ENCODE measurements around the gene RPS6KA4.

RPS6KA4 gene

GRCh38 chr11:64379817-64380709 lies 21.1 kb downstream of the RPS6KA4 start:
- no peak for DNase-seq
- in situ Hi-C loops (cut with MboI; ENCODE audit: low pct_unique_long_range_greater_than_20kb, low sequenced_read_pairs), result no loop called here

GRCh38 chr11:64381350-64381749 lies 22.4 kb downstream of the RPS6KA4 start:
- in situ Hi-C loops (cut with MboI; ENCODE audit: low pct_unique_long_range_greater_than_20kb, low sequenced_read_pairs), result no loop called here
- DNase-seq, result no peak

GRCh38 chr11:64382047-64382446 lies 23.1 kb downstream of the RPS6KA4 start:
- in situ Hi-C loops (cut with MboI; ENCODE audit: low pct_unique_long_range_greater_than_20kb, low sequenced_read_pairs), result no loop called here
- no peak for DNase-seq

- no peak for DNase-seq
- in situ Hi-C loops (cut with MboI; ENCODE audit: low pct_unique_long_range_greater_than_20kb, low sequenced_read_pairs), result no loop called here
Observed at GRCh38 chr11:64382586-64382985, 23.6 kb downstream of the RPS6KA4 start.

GRCh38 chr11:64383580-64383979 lies 24.6 kb downstream of the RPS6KA4 start:
- DNase-seq, result no peak
- in situ Hi-C loops (cut with MboI; ENCODE audit: low pct_unique_long_range_greater_than_20kb, low sequenced_read_pairs), result no loop called here

DNA sequence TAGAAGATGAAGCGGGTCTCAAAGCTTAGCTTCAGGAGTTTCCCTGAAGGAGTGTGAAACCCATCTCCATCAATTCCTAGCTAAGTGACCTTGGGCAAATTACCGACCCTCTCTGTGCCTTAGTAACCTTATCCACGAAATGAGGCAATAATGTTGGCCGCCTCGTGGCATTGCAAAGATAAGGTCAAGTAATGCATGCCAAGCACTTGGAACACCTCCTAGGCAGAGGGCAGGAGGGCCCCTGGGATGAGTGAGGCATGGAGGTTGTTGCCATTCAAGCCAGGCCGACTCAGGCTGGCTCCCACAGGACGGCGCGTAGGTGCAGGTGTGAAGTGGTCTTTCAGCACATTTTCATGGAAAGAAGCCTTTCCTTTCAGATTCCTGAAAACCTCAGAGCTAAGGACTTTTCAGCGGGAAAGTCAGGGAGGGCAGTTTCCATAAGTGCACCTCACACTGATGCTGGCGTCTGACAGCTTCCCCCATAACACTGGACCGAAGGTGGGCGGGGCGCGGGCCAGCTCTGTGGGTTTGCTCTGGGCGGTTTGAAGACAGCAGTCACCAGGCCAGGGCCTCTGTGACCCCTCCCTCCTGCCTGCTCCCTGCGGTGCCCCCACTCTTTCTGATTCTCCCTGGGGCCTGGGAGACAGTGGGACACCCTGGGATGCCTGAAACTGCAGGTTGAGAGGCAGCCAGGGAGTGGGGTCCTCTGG lies 25.2 kb downstream of the RPS6KA4 start:
- in situ Hi-C loops (cut with MboI; ENCODE audit: low pct_unique_long_range_greater_than_20kb, low sequenced_read_pairs), result no loop called here
- no peak for DNase-seq

GRCh38 chr11:64384981-64385944 lies 26.3 kb downstream of the RPS6KA4 start:
- in situ Hi-C loops (cut with MboI; ENCODE audit: low pct_unique_long_range_greater_than_20kb, low sequenced_read_pairs), result no loop called here

DNA sequence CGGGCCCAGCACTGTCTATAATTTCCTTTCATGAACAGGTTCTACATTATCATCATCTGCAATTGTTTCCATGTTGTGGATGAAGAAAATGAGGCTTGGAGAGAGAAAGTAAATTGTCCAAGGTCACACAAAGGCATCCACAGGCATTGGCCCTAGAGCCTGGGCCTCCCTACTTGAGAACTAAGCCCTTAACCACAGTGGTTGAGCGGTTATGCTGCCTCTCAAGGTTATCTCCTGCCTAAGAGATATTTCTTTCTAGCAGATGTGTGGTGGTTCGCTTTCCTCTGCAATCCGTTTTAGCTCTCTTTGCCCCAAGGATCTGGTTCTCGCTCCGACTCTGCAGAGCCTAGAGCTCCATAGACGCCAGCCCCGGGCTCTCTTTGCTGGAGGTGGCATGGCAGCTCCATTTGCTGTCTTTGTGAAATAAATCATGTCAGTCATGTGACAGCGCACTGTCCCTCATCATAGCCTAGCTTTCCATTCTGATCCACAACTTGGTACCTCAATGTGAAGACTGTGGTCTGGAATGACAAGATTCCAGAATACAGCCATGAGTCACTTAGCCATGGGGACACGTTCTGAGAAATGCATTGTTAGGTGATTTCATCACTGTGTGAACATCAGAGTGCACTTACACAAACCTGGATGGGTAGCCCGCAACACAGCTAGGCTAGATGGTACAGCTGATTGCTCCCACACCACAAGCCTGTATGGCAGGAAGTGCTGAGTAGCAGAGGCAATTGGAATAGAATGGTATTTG lies 27.2 kb downstream of the RPS6KA4 start:
- in situ Hi-C loops (cut with MboI; ENCODE audit: low pct_unique_long_range_greater_than_20kb, low sequenced_read_pairs), result no loop called here
- peak; percentile 59 for DNase-seq

More at GRCh38 chr11:64384981-64385944, 26.3 kb downstream of the RPS6KA4 start:
- DNase-seq, result peak; percentile 69

DNA sequence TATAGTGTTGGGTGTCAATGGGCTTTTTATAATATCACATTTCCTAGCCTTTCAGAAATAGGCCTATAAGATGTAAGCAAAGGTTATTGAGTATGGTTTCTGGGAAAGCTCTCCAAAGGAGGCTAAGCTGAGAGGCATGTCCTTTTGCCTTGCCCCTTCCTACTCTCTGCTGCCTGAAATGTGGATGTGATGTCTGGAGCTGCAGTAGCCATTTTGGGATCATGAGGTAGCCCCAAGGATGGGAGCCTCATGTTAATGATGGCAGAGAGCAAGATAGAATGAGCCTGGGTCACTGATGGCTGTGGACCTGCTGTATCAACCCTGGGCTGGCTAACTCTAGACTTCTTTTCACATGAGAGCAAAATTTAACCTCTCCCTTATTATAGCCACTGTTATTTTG lies 29.0 kb downstream of the RPS6KA4 start:
- DNase-seq, result no peak
- in situ Hi-C loops (cut with MboI; ENCODE audit: low pct_unique_long_range_greater_than_20kb, low sequenced_read_pairs), result no loop called here

- in situ Hi-C loops (cut with MboI; ENCODE audit: low pct_unique_long_range_greater_than_20kb, low sequenced_read_pairs), result no loop called here
- DNase-seq, result no peak
Observed at GRCh38 chr11:64388894-64389293, 29.9 kb downstream of the RPS6KA4 start.

DNA sequence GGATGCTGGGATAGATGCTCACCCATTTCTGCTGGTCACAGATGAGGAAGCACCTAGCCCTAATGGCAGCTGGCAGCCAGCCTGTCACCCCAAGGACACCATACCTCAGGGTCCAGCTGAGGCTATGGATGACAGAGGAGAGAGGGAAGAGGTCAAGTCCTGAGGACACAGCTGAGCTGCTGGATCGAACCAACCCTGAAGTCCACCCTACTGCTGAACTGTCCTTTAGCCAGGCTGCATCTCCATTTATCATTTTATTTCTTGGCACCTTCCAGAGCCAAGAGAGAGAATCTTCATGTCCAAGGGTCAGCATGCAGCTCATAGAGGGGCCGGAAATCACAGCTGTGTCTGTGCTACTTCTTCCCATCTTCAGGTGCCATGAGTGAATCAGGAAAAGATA lies 30.9 kb downstream of the RPS6KA4 start:
- in situ Hi-C loops (cut with MboI; ENCODE audit: low pct_unique_long_range_greater_than_20kb, low sequenced_read_pairs), result no loop called here
- no peak for DNase-seq

GRCh38 chr11:64390558-64390957 lies 31.6 kb downstream of the RPS6KA4 start:
- in situ Hi-C loops (cut with MboI; ENCODE audit: low pct_unique_long_range_greater_than_20kb, low sequenced_read_pairs), result no loop called here

DNA sequence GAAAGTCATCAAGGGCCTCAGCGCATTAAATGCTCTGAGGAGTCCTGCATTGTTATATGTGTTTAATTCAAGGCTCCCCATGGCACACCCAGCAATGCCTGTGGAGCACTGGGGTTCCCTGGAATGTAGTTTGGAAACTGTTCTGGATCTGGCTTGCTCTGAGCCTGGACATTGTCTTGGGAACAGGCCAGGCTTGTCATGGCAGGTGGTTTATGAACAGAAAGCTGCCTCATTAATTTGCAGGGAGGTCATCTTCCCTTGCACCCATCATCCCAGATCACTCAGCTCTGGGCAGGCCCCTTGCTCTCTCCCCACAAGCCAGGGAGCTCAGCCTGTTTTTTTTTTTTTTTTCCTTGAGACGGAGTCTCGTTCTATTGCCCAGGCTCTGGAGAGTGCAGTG lies 32.9 kb downstream of the RPS6KA4 start:
- in situ Hi-C loops (cut with MboI; ENCODE audit: low pct_unique_long_range_greater_than_20kb, low sequenced_read_pairs), result no loop called here
- DNase-seq, result no peak

More at GRCh38 chr11:64390558-64390957, 31.6 kb downstream of the RPS6KA4 start:
- DNase-seq, result no peak

DNA sequence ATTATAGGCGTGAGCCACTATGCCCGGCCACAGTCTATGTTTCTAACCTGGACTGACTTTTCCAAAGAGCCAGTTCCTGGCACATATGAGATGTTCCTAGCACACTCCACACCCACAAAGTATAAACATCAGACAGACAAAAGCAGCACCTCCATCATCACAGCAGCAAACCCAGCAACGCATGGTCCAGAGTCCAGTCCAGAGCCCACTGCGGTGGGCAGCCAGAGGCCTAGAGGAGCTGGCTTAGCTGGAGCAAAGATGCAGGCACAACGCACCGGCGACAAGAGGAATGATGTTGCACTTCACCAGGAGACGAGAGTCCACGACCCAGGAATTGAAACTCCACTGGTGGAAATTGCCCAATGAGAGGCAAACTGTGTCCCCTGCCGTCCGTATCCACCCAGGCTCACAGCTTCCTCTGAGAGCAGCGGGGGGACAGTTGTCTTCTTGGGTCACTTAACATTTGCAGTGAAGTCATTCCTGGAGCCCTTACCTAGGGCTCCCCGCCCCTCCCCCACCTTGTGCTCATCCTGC lies 36.6 kb downstream of the RPS6KA4 start:
- in situ Hi-C loops (cut with MboI; ENCODE audit: low pct_unique_long_range_greater_than_20kb, low sequenced_read_pairs), result no loop called here
- no peak for DNase-seq

- in situ Hi-C loops (cut with MboI; ENCODE audit: low pct_unique_long_range_greater_than_20kb, low sequenced_read_pairs), result no loop called here
- peak; percentile 56 for DNase-seq
Observed at GRCh38 chr11:64396079-64396591, 37.2 kb downstream of the RPS6KA4 start.

DNA sequence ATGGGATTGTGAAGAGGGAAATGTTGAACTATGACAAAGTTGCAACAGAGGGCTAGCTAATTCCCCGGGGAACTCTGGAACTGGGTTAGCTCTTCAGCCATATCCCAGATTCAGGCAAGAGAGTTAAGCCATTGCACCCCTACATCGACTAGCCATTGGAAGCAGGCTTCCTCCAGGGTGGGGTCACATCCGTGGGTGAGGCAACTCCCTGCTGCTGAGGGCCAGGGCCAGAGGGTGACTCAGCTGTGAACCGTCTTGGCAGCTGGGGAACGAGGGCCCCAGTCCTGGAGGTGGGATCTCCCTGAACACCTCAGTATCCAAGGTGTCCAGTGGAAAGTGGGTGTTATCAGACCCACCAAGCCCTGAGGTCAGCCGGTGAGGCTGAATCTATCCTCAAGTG lies 41.1 kb downstream of the RPS6KA4 start:
- no peak for DNase-seq
- in situ Hi-C loops (cut with MboI; ENCODE audit: low pct_unique_long_range_greater_than_20kb, low sequenced_read_pairs), result no loop called here

DNA sequence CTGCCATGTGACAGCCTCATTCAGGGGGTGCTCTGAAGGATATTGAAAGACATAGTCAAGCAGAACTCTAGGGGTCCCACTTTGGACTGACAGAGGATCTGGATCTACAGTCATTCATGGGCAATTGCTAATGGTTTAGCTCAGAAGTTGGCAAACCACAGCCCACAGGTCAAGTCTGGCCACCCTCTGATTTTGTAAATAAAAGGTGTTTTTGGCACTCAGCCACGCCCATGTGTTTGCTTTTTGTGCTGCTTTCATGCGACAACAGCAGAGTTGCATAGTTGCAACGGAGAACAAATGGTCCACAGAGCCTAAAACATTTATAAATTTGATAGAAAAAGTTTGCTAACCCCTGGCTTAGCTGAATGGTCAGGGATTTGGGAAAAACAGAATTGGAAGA lies 41.7 kb downstream of the RPS6KA4 start:
- no peak for DNase-seq
- in situ Hi-C loops (cut with MboI; ENCODE audit: low pct_unique_long_range_greater_than_20kb, low sequenced_read_pairs), result no loop called here

- in situ Hi-C loops (cut with MboI; ENCODE audit: low pct_unique_long_range_greater_than_20kb, low sequenced_read_pairs), result no loop called here
- no peak for DNase-seq
Observed at GRCh38 chr11:64401775-64402174, 42.8 kb downstream of the RPS6KA4 start.

Measured in KBM-7 (cell line).